HG02938 (cell line): ENCODE measurements around the gene UBE2H.
"Not testable (repeated sequence)": the region's sequence is repeated elsewhere in the genome, so short reads cannot be mapped to it uniquely, and the experiment has no call there.

Source experiments
- ATAC-seq: cut with Tn5 transposase; IDR thresholded peaks from one replicate; pipeline ENCODE4 v1.9.1; 2021; ENCODE audit warnings: mild to moderate bottlenecking, moderate library complexity; ENCODE audit not compliant: unreplicated experiment

The UBE2H gene

DNA sequence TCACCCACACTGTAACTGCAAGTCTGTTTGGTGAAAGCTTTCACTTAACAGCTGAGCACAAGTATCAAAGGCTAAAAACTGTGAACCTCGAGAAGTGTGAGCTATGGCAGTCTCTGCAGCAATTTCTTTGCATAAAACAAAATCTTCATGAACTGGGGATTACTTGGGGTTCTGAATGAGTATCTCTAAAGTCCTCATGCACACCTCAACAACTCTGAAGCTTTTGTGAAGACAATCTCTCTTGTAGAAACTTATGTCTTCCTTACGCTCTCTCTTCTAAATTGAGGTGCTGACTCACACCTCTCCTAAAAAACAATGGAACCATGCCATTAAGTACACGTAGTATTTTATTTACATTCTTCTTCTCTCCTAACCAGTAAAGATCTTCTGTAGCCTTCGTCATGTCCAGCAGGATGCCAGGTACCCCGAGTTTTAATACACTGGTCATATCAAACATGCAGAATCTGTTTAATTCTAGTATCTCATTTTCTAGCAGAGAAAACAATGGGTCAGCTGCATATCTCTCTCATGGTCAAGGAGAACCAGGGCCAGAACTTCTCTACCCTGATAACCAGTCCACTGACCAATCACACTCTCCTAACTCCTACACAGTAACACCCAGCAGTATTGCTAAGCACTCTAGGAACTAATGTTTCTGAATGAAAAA, 76.9 kb downstream of the UBE2H start:
- ATAC-seq = no peak

DNA sequence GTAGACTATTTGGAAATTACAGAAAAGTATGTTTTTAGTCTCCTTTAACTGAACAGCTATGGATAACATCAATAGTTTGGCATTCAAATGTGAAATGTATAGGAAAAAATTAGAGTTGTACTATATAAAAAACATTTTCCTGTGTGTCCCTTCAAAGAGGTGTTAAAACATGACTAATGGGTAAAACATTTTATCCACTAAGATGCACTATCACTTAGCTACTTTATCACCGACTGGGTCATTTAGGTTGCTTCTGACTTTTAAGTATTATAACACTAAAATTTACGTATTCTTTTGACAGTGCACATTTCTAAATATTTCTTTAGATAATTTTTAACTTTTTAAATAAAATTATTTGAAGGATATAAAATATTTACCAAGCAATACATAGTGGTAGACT, 77.6 kb downstream of the UBE2H start:
- no peak for ATAC-seq

GRCh38 chr7:129874722-129875121, 78.0 kb downstream of the UBE2H start:
- ATAC-seq = no peak

DNA sequence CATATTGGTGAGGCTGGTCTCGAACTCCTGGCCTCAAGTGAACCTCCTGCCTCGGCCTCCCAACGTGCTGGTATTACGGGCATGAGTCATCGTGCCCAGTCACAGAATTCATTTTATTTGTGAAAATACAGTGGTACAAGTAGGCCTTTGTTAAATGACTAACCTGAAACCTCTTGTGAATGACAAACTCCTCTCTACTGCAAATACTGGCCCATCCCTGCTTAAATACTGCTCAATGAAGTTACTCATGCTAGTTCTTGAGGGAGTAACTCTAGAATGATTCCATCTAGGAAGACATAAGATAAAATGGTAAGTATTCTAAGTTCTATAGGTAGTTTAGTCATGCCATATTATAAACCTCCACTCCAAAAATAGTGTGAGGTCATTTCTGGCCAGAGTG, 80.7 kb downstream of the UBE2H start:
- ATAC-seq = no peak

DNA sequence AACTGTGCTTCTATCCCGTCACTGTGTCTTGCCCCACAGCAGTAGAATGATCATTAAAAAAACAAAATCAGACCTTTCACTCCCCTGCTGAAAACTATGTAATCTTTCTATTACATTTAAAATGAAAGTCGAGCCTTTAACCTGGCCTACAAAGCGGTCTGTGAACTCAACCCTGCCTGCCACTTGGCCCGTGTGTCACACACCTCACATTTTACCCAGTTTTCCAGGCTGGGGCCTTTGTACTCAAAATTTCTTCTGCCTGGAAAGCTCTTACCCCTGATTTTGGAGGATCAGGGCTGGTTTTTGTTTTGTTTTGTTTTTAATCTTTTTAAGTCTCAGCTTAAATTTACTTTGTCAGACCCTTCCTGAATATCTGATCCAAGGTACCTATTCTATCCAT, 82.1 kb downstream of the UBE2H start:
- ATAC-seq = no peak

DNA sequence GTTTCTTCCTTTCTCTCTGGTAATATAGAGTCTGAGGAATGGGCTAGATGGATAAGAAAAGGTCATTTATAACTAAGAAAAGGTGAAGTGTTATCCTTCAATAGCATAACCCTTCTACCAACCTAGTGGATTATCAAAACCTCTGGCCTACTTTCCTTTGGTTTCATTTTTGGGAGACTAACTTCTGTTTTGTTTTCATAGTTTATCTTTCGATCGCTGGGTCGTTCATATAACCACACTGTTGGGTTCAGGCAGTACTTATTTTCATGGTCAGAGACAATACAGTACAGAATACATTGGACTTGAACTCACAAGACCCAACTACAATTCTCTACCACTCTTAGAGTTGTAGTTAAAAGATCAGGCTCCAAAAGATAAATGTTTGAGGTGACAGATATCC, 86.5 kb downstream of the UBE2H start:
- ATAC-seq = no peak

- no peak for ATAC-seq
These were observed 86.9 kb downstream of the UBE2H start for GRCh38 chr7:129865925-129866201.

- ATAC-seq = no peak
These were observed 87.5 kb downstream of the UBE2H start for GRCh38 chr7:129865093-129865924.

DNA sequence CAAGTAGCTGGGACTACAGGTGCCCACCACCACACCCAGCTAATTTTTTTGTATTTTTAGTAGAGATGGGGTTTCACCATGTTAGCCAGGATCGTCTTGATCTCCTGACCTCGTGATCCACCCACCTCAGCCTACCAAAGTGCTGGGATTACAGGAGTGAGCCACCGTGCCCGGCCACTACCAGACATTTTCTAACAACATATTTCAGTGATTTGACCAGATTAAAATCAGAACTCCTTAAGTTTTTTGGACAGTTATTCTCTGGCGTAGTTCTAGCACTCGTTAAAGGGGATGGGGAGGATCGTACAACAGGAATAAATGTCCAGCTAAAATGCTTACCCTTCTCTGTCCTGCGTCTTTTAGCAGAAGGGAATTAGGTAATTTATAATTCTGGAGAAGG, 88.1 kb downstream of the UBE2H start:
- not testable (repeated sequence) for ATAC-seq

- no peak for ATAC-seq
These were observed 88.7 kb downstream of the UBE2H start for GRCh38 chr7:129864042-129864441.

DNA sequence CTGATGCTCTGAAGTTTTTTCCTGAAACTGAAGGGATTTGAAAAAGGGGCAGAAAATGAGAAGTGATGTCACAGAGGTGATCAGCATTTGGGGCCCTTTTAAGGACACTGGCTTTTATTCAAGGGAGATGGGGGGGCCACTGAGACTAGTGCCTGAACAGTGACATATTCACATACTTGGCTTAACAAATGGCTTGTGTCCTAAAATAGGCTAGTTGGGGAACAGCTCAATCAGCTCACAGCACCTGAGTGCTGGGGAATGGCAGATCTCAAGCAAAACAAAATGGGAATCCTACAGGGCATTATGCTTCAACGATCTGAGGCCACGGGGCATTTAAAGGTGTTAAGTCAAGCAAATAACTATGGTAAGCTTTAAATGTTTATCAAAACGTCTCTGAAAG, 90.1 kb downstream of the UBE2H start:
- ATAC-seq = no peak

DNA sequence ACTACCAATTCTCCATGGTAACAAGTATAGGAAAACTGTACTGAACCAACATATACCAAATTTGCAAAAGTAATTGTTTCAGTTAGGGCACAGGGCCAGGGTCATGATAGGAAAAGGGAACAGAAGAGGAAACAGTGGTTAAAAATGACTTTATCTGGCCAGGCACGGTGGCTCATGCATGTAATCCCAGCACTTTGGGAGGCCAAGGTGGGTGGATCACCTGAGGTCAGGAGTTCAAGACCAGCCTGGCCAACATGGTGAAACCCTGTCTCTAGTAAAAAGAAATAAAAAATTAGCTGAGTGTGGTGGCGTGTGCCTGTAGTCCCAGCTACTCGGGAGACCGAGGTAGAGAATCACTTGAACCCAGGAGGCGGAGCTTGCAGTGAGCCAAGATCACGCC, 92.0 kb downstream of the UBE2H start:
- ATAC-seq = not testable (repeated sequence)

GRCh38 chr7:129859183-129859582, 93.6 kb downstream of the UBE2H start:
- no peak for ATAC-seq

GRCh38 chr7:129858490-129858889, 94.3 kb downstream of the UBE2H start:
- ATAC-seq = no peak

GRCh38 chr7:129857313-129857712, 95.4 kb downstream of the UBE2H start:
- ATAC-seq = no peak

GRCh38 chr7:129855935-129856717, 96.6 kb downstream of the UBE2H start:
- ATAC-seq = no peak

DNA sequence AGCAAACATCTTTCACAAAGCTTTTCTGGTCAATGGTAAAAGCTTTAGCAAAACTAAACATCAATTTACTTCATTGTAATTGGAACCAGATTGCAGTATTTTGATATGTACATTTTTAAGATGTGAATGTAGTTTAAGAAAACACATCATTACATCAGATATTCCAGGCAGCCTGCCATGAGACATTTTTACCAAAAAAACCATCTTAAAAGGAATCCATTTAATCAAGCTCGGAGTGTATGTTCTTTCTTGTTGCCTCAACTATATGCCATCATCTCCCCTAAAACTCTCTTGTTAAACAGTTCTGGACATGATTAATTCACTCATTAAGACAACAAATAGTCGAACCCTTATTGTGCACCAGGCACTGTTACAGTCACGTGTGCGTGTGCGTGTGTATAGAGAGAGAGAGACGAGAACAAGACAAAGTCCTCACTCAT, 97.5 kb downstream of the UBE2H start:
- ATAC-seq = no peak

GRCh38 chr7:129854401-129854800, 98.4 kb downstream of the UBE2H start:
- ATAC-seq = no peak

DNA sequence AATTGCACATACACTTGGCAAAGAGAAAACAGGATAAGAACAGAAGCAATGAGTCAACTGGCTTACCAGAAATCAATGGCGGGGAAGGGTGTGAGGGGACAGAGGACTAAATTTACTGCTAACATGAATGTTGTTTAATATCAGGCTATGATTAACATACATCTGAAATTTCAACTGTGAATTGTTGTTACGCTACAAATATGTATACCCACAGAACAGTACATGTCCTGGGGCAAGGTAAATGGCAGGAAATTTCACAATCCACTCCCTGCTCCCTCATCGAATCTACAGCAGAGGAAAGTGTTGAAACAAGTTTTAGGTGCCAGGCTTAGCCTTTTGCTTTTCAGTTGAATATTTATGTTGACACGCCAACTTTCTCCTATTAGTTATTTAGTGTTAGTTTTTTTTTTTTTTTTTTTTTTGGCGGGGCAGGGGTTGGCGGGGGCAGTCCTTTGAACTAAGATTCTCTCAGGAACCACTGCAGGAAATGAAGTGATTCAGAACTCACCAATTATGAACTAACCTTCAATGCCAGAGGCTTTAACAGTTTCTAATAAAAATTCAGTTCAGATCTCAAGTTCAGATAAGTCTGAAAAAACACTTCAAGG, 99.0 kb downstream of the UBE2H start:
- no peak for ATAC-seq

GRCh38 chr7:129851809-129852208, 101.0 kb downstream of the UBE2H start:
- no peak for ATAC-seq

GRCh38 chr7:129851174-129851573, 101.6 kb downstream of the UBE2H start:
- no peak for ATAC-seq
